PC-3 (cell line): ENCODE data around the gene C1QL1. TPM values are rescaled to one million over a fixed set of nuclear protein-coding genes. Genes with fewer than 3 reads are reported as not detected.
A peak's percentile ranks its signal among the peaks of the same experiment; 100 is the strongest.

ENCODE experiments used
- ATAC-seq: fragments of 200-7000 bp; cut with Tn5 transposase; 2 replicates; pipeline ENCODE4 v1.9.1; 2020; ENCODE audit warnings: mild to moderate bottlenecking, moderate library complexity
- BruUV-seq: library from RNA; stranded (reverse); fragments of 400-500 nt; replicated peaks from 2 replicates; lab custom pipeline; 2021; lab: Mats Ljungman, UMichigan
- CTCF ChIA-PET: fragments of 300-600 bp; sonication (Branson Sonifier 250); formaldehyde crosslinking; loops from one replicate; lab custom pipeline; 2022; ENCODE audit warnings: antibody characterized with exemption; lab: Charles Lee
- POLR2A ChIA-PET: fragments of 300-600 bp; sonication (Branson Sonifier 250); formaldehyde crosslinking; loops from one replicate; lab custom pipeline; 2022; ENCODE audit warnings: antibody characterized with exemption; ENCODE audit not compliant: unreplicated experiment; lab: Charles Lee
- DNase-seq: peaks from one replicate; pipeline ENCODE4 v3.0.0-alpha.2; 2015
- H2AFZ ChIP-seq: fragments of 300-600 bp; sonication (generic); 2 replicates; pipeline ENCODE4 v1.6.0; 2016; ENCODE audit warnings: antibody characterized with exemption, low read length
- H3F3A ChIP-seq: fragments of 300-600 bp; sonication (generic); one replicate; pipeline ENCODE4 v1.6.0; 2017; ENCODE audit warnings: antibody characterized with exemption, low read length, control low read depth, mild to moderate bottlenecking; ENCODE audit not compliant: unreplicated experiment
- H3K27ac ChIP-seq: fragments of 300-600 bp; sonication (generic); 2 replicates; pipeline ENCODE4 v1.5.1; 2016; ENCODE audit warnings: mild to moderate bottlenecking, low read length
- H3K27me3 ChIP-seq: fragments of 300-600 bp; sonication (generic); 2 replicates; pipeline ENCODE4 v1.6.1; 2016; ENCODE audit warnings: low read length, mixed read lengths
- H3K36me3 ChIP-seq: fragments of 300-600 bp; sonication (generic); 2 replicates; pipeline ENCODE4 v1.6.1; 2016; ENCODE audit warnings: low read depth, mixed run types, low read length, mixed read lengths
- H3K4me1 ChIP-seq: fragments of 300-600 bp; sonication (generic); 2 replicates; pipeline ENCODE4 v1.5.1; 2016; ENCODE audit warnings: low read length; ENCODE audit not compliant: insufficient read depth
- H3K4me2 ChIP-seq: fragments of 300-600 bp; sonication (generic); 2 replicates; pipeline ENCODE4 v1.6.0; 2016; ENCODE audit warnings: low read length
- H3K4me3 ChIP-seq: fragments of 300-600 bp; sonication (generic); 2 replicates; pipeline ENCODE4 v1.5.1; 2016; ENCODE audit warnings: mild to moderate bottlenecking, low read length, mixed read lengths
- H3K79me2 ChIP-seq: fragments of 300-600 bp; sonication (generic); 2 replicates; pipeline ENCODE4 v1.6.1; 2017; ENCODE audit warnings: low read length, mixed read lengths
- H3K9ac ChIP-seq: fragments of 300-600 bp; sonication (generic); 2 replicates; pipeline ENCODE4 v1.6.0; 2016; ENCODE audit warnings: mild to moderate bottlenecking, low read length
- H3K9me2 ChIP-seq: fragments of 300-600 bp; sonication (generic); replicated peaks from 2 replicates; pipeline ENCODE4 v1.6.1; 2016; ENCODE audit warnings: mixed run types, low read length, mixed read lengths
- H3K9me3 ChIP-seq: fragments of 300-600 bp; sonication (generic); 2 replicates; pipeline ENCODE4 v1.6.1; 2016; ENCODE audit warnings: low read length, mixed read lengths
- H4K20me1 ChIP-seq: fragments of 300-600 bp; sonication (generic); 2 replicates; pipeline ENCODE4 v1.6.1; 2016; ENCODE audit warnings: low read length, mixed read lengths
- CTCF ChIP-seq: fragments of 300-600 bp; sonication (generic); conservative IDR thresholded peaks from 2 replicates; pipeline ENCODE4 v1.5.1; 2017; ENCODE audit warnings: antibody characterized with exemption, low read depth, mild to moderate bottlenecking, low read length
- EZH2 ChIP-seq: fragments of 300-600 bp; sonication (generic); IDR thresholded peaks from one replicate; pipeline ENCODE4 v1.6.1; 2017; ENCODE audit warnings: antibody characterized with exemption, mild to moderate bottlenecking, low read length; ENCODE audit not compliant: unreplicated experiment
- EZH2phosphoT487 ChIP-seq: fragments of 300-600 bp; sonication (generic); IDR thresholded peaks from 2 replicates; pipeline ENCODE4 v1.6.1; 2018; ENCODE audit warnings: mild to moderate bottlenecking, antibody characterized with exemption, low read length, borderline replicate concordance
- intact Hi-C: fragments of 100-400 bp; cut with micrococcal nuclease; formaldehyde crosslinking; loops from 2 replicates; pipeline ENCODE4 v1.9.0; 2023
- total RNA-seq: library from RNA; depleted of rRNA; stranded (reverse); fragments of >200 nt; gene quantifications from 2 replicates; pipeline ENCODE4 v1.2.3, GENCODE V29; 2014

C1QL1 gene
- total RNA-seq, 1 experiment from 2014 or later: 2.8 TPM

DNA sequence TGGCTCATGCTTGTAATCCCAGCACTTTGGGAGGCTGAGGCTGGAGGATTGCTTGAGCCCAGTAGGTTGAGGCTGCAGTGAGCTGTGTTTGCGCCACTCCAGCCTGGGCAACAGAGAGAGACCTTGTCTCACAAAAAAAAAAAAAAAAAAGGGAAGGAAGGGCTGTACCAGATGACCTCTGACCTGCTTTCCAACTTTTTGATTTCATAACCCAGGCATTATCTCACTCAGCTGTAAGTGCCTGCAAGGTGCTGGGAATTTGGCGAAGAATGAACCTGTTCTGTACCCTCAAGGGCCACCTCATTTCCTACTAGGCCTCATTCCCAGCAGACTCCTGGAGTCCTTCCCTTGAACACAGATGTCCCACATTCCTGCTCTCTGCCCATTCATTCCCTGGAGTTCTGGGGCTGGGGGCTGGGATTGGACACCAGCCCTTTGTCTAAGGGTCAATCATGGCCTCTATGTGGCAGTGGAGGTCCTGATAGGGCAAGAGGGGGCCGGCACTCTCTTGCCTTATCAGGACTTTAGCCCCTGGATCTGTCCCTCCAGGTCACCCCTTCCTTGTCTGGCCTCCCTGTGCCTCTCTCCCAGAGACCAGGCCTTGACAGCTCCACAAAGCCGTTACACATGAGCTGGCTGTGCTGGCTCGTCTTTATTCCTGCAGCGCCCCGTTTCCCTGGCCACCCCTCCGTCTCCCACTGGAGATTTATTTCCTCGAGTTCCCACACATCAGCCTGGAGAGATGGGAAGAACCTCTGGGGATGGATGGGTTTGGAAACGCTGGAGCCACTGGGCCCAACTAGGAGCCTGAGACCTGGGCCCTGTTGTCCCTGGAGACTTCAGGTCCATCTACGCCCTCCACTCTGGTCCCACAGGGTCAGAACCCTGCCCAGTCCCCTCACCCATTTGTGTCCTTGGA lies 52.0 kb downstream of the C1QL1 start:
- ChIA-PET POLR2A (no interaction called here), CTCF (interaction anchor here (0.6 kb wide), 2 partner anchors 96 to 116 kb away, joined by 3 to 7 read pairs; no protein-coding TSS in a partner anchor)
- Histone ChIP-seq H3K79me2 (no peaks in the 10 kb centered on the region), H4K20me1 (no peaks in the 10 kb centered on the region), H3K36me3 (no peaks in the 10 kb centered on the region), H3F3A (no peaks in the 10 kb centered on the region), H3K9me2 (no peaks in the 10 kb centered on the region), H3K27me3 (no peaks in the 10 kb centered on the region), H3K27ac (no peak overlapping the region), H3K4me2 (peak overlapping the region; percentile 21; the same call in 1 of the 2 replicates), H2AFZ (no peak overlapping the region), H3K9ac (no peak overlapping the region), H3K9me3 (no peaks in the 10 kb centered on the region), H3K4me1 (peaks cover 20% of the 10 kb centered on the region), H3K4me3 (no peak overlapping the region)
- TF ChIP-seq EZH2phosphoT487 (no peak), EZH2 (no peak), CTCF (no peak)
- no peak for DNase-seq
- no TSS peak for BruUV-seq
- ATAC-seq: no peak; the same call in 1 of the 2 replicates
- intact Hi-C loops: no loop called here

DNA sequence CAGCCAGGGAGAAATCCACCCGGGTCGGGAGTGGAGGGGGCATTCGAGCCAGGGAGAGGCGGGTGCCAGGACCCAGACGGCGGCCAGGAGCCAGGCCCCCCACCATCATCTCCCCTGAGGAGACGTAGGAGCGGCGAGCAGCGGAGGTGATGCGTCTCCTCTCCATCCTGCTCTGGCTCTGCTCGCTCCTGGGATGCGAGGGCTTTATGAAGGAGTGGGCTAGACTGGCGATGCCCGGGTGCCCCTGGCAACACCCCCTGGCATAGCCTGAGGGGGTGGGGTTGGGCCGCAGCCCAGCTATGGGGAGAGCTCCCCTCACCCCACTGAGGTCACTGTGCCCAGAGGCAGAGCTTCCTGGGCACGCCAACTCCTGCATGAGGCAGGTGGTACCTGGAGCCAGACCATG lies 52.8 kb downstream of the C1QL1 start, which contains the start of gene GFAP:
Gene GFAP, minus strand, starts transcription at position 180 of the 406 bp plus-strand sequence. Its CDS starts 14 bp downstream, at position 166.
- H3K27ac ChIP-seq: no peak within 1 kb of the TSS
- H3K27me3 ChIP-seq: no peaks in the 10 kb centered on the region
- H4K20me1 ChIP-seq: no peaks in the 10 kb centered on the region
- intact Hi-C loops: no loop called here
- BruUV-seq: no TSS peak
- ChIA-PET CTCF (no interaction called here), POLR2A (no interaction called here)
- H2AFZ ChIP-seq: no peak within 1 kb of the TSS
- H3K9me2 ChIP-seq: no peaks in the 10 kb centered on the region
- no peaks in the 10 kb centered on the region for H3K79me2 ChIP-seq
- H3F3A ChIP-seq: no peaks in the 10 kb centered on the region
- H3K9ac ChIP-seq: no peak within 1 kb of the TSS
- no peaks in the 10 kb centered on the region for H3K9me3 ChIP-seq
- ATAC-seq (no peak), DNase-seq (no peak)
- H3K4me1 ChIP-seq: peaks cover 23% of the 10 kb centered on the region
- H3K4me2 ChIP-seq: no peak within 1 kb of the TSS
- no peaks in the 10 kb centered on the region for H3K36me3 ChIP-seq
- no peak within 1 kb of the TSS for H3K4me3 ChIP-seq
- no peak for TF ChIP-seq EZH2phosphoT487

- peaks cover 29% of the 10 kb centered on the region for H3K4me1 ChIP-seq
- no peaks in the 10 kb centered on the region for H3F3A ChIP-seq
- H3K27me3 ChIP-seq: no peaks in the 10 kb centered on the region
- H3K4me3 ChIP-seq: no peak overlapping the region
- no peaks in the 10 kb centered on the region for H3K36me3 ChIP-seq
- BruUV-seq: no TSS peak
- H3K9me3 ChIP-seq: no peaks in the 10 kb centered on the region
- no peaks in the 10 kb centered on the region for H3K9me2 ChIP-seq
- no peak for ATAC-seq
- TF ChIP-seq EZH2 (no peak), EZH2phosphoT487 (no peak), CTCF (no peak)
- CTCF ChIA-PET: interaction anchor here (0.5 kb wide), 1 partner anchor 54 kb away, joined by 10 read pairs; the partner anchor contains the start of gene C1QL1
- H3K4me2 ChIP-seq: no peak overlapping the region
- no peak for DNase-seq
- no peak overlapping the region for H2AFZ ChIP-seq
- no peak overlapping the region for H3K9ac ChIP-seq
- H4K20me1 ChIP-seq: no peaks in the 10 kb centered on the region
- H3K27ac ChIP-seq: no peak overlapping the region
- intact Hi-C loops: no loop called here
- no peaks in the 10 kb centered on the region for H3K79me2 ChIP-seq
- POLR2A ChIA-PET: no interaction called here
These were observed 53.3 kb downstream of the C1QL1 start for GRCh38 chr17:44914698-44915271.
